Measurements from ENCODE around the gene PRR36. TPM values are rescaled to one million over a fixed set of nuclear protein-coding genes. Genes with fewer than 3 reads are reported as not detected.

PRR36 gene
- total RNA-seq, 1 experiment from 2014 or later, result 3.3 TPM

- ChIA-PET POLR2A (ENCODE audit: low non-redundant PET) (no interaction called here), CTCF (no interaction called here)
- Histone ChIP-seq H3K27me3 (replicated peaks; ENCODE audit: insufficient read depth, low read depth, low read length, poor library complexity) (no peaks in the 10 kb centered on the region), H3K9me3 (ENCODE audit: low read depth, low read length, poor library complexity, severe bottlenecking) (no peaks in the 10 kb centered on the region), H3K4me3 (ENCODE audit: low read depth, low read length, poor library complexity, severe bottlenecking) (no peak overlapping the region), H3K36me3 (ENCODE audit: insufficient read depth, low read length, poor library complexity, severe bottlenecking) (no peaks in the 10 kb centered on the region), H3K27ac (ENCODE audit: low read depth, low read length, poor library complexity, severe bottlenecking) (no peak overlapping the region), H3K4me1 (ENCODE audit: insufficient read depth, low read length, poor library complexity, severe bottlenecking) (no peaks in the 10 kb centered on the region)
- no TSS peak for BruUV-seq (replicated peaks)
- no peak for DNase-seq (ENCODE audit: low spot score)
- intact Hi-C loops (cut with micrococcal nuclease; ENCODE audit: unreplicated experiment), result no loop called here
- TF ChIP-seq CTCF (conservative IDR thresholded peaks at IDR 0.05; ENCODE audit: low read depth, low read length), result no peak
- no peak for TF ChIP-seq EZH2 (IDR thresholded peaks at IDR 0.05; ENCODE audit: borderline replicate concordance, low read depth, low read length, poor library complexity, severe bottlenecking)
These were observed 25.3 kb downstream of the PRR36 start for GRCh38 chr19:7848779-7849457.

- DNase-seq (ENCODE audit: low spot score), result no peak
- Histone ChIP-seq H3K27me3 (replicated peaks; ENCODE audit: insufficient read depth, low read depth, low read length, poor library complexity) (no peaks in the 10 kb centered on the region), H3K36me3 (ENCODE audit: insufficient read depth, low read length, poor library complexity, severe bottlenecking) (no peaks in the 10 kb centered on the region), H3K4me3 (ENCODE audit: low read depth, low read length, poor library complexity, severe bottlenecking) (no peak overlapping the region), H3K4me1 (ENCODE audit: insufficient read depth, low read length, poor library complexity, severe bottlenecking) (no peaks in the 10 kb centered on the region), H3K9me3 (ENCODE audit: low read depth, low read length, poor library complexity, severe bottlenecking) (no peaks in the 10 kb centered on the region), H3K27ac (ENCODE audit: low read depth, low read length, poor library complexity, severe bottlenecking) (no peak overlapping the region)
- CTCF ChIA-PET, result interaction anchor here (0.6 kb wide), 1 partner anchor 785 kb away, joined by 6 read pairs; no protein-coding TSS in a partner anchor
- no peak for TF ChIP-seq CTCF (conservative IDR thresholded peaks at IDR 0.05; ENCODE audit: low read depth, low read length)
- TF ChIP-seq EZH2 (IDR thresholded peaks at IDR 0.05; ENCODE audit: borderline replicate concordance, low read depth, low read length, poor library complexity, severe bottlenecking), result no peak
- intact Hi-C loops (cut with micrococcal nuclease; ENCODE audit: unreplicated experiment), result no loop called here
- no TSS peak for BruUV-seq (replicated peaks)
- POLR2A ChIA-PET (ENCODE audit: low non-redundant PET), result no interaction called here
These were observed 26.5 kb downstream of the PRR36 start for GRCh38 chr19:7847664-7848063.

GRCh38 chr19:7846155-7846646, 28.0 kb downstream of the PRR36 start:
- TF ChIP-seq EZH2 (IDR thresholded peaks at IDR 0.05; ENCODE audit: borderline replicate concordance, low read depth, low read length, poor library complexity, severe bottlenecking) (no peak), CTCF (conservative IDR thresholded peaks at IDR 0.05; ENCODE audit: low read depth, low read length) (no peak)
- intact Hi-C loops (cut with micrococcal nuclease; ENCODE audit: unreplicated experiment), result no loop called here
- Histone ChIP-seq H3K4me1 (ENCODE audit: insufficient read depth, low read length, poor library complexity, severe bottlenecking) (no peaks in the 10 kb centered on the region), H3K27ac (ENCODE audit: low read depth, low read length, poor library complexity, severe bottlenecking) (no peak overlapping the region), H3K4me3 (ENCODE audit: low read depth, low read length, poor library complexity, severe bottlenecking) (no peak overlapping the region), H3K9me3 (ENCODE audit: low read depth, low read length, poor library complexity, severe bottlenecking) (no peaks in the 10 kb centered on the region), H3K27me3 (replicated peaks; ENCODE audit: insufficient read depth, low read depth, low read length, poor library complexity) (no peaks in the 10 kb centered on the region), H3K36me3 (ENCODE audit: insufficient read depth, low read length, poor library complexity, severe bottlenecking) (no peaks in the 10 kb centered on the region)
- POLR2A ChIA-PET (ENCODE audit: low non-redundant PET), result no interaction called here
- DNase-seq (ENCODE audit: low spot score), result no peak
- CTCF ChIA-PET, result interaction anchor here (0.5 kb wide), 1 partner anchor 56 kb away, joined by 4 read pairs; no protein-coding TSS in a partner anchor
- no TSS peak for BruUV-seq (replicated peaks)

Data from A673 (cell line).